Activated CD4-positive, alpha-beta memory T cell treated with anti-CD3 and anti-CD28 coated beads, Interleukin-2, amount 10 ng/mL, durations not matched to agents 7 days and 5 days (primary cell): ENCODE results near the gene ZAR1. TPM values are rescaled to one million over a fixed set of nuclear protein-coding genes. Genes with fewer than 3 reads are reported as not detected.

Experiments
- total RNA-seq, 2 experiments: library from RNA; stranded (reverse); gene quantifications; one replicate each; pipeline ENCODE4 v1.2.3, GENCODE V29; 2021

The ZAR1 gene
- total RNA-seq, 2 experiments from 2014 or later: not detected

Other genes starting within 250 kb of the ZAR1 start
- under 1 TPM; 0.60 to 0.80 TPM for gene TEC, start 220.4 kb upstream of the ZAR1 start, total RNA-seq
- 10 to 100 TPM; 62.4 to 66.2 TPM for gene SLAIN2, start 148.7 kb upstream of the ZAR1 start, total RNA-seq
- gene SLC10A4, start 6.9 kb upstream of the ZAR1 start, total RNA-seq: not detected